Thoracic aorta (tissue), 2 donors: ENCODE data around the gene PRRC2A. TPM values are rescaled to one million over a fixed set of nuclear protein-coding genes. Genes with fewer than 3 reads are reported as not detected.

Experiments used
- ATAC-seq: fragments of 150-250 bp; one replicate; pipeline ENCODE4 v1.8.0; 2017; ENCODE audit warnings: low read depth; ENCODE audit not compliant: insufficient number of reproducible peaks, low FRiP score
- DNase-seq: peaks from one replicate; pipeline ENCODE4 v3.0.0-alpha.2; 2020; ENCODE audit warnings: low spot score
- H3K27ac ChIP-seq, 2 donors: fragments of 200-600 bp; sonication (generic); 1 replicate in 1 of 2; 2 replicates in 1 of 2; pipeline ENCODE4 v1.5.1; 2016; ENCODE audit warnings: mild to moderate bottlenecking in 2 of 2, moderate library complexity in 2 of 2
- H3K27me3 ChIP-seq: fragments of 200-600 bp; sonication (generic); replicated peaks from 2 replicates; pipeline ENCODE4 v1.6.0; 2016; ENCODE audit warnings: mild to moderate bottlenecking; ENCODE audit not compliant: insufficient read depth
- H3K36me3 ChIP-seq: fragments of 200-600 bp; sonication (generic); one replicate; pipeline ENCODE4 v1.5.1; 2016
- H3K4me1 ChIP-seq, 2 donors: fragments of 200-600 bp; sonication (generic); 1 replicate in 1 of 2; 2 replicates in 1 of 2; pipeline versions ENCODE4 v1.5.1 to v1.6.0; 2016; ENCODE audit warnings: low read depth in 2 of 2, mild to moderate bottlenecking in 1 of 2; ENCODE audit not compliant: control insufficient read depth in 1 of 2
- H3K4me3 ChIP-seq: fragments of 200-600 bp; sonication (generic); 2 replicates; pipeline ENCODE4 v1.5.1; 2016; ENCODE audit warnings: mild to moderate bottlenecking
- H3K9me3 ChIP-seq: fragments of 200-600 bp; sonication (generic); 2 replicates; pipeline ENCODE4 v1.5.1; 2016
- CTCF ChIP-seq: fragments of 200-600 bp; sonication (generic); IDR thresholded peaks from one replicate; pipeline ENCODE4 v1.5.1; 2019; ENCODE audit warnings: antibody characterized with exemption
- total RNA-seq, 2 donors: library from RNA; depleted of rRNA; stranded (reverse); fragments of >200 nt; gene quantifications; one replicate each; pipeline versions ENCODE4 v1.1.0 to v1.2.3, GENCODE V29; 2016

The PRRC2A gene
- total RNA-seq, 2 donors from 2014 or later, result 94.2 to 130 TPM

- H3K4me3 ChIP-seq, result peak overlapping the region; percentile 82
- no peak for TF ChIP-seq CTCF
- H3K27ac ChIP-seq, result peak overlapping the region; percentile 82 to 90
- no peaks in the 10 kb centered on the region for H3K9me3 ChIP-seq
- H3K4me1 ChIP-seq, result peaks cover 25 to 59% of the 10 kb centered on the region in 2 donors
- ATAC-seq, result no peak
- DNase-seq, result no peak
- H3K27me3 ChIP-seq, result no peaks in the 10 kb centered on the region
- no peaks in the 10 kb centered on the region for H3K36me3 ChIP-seq
Observed at GRCh38 chr6:31658983-31659648, 38.6 kb downstream of the PRRC2A start.

GRCh38 chr6:31659649-31660380 lies 39.3 kb downstream of the PRRC2A start:
- no peaks in the 10 kb centered on the region for H3K27me3 ChIP-seq
- H3K9me3 ChIP-seq, result no peaks in the 10 kb centered on the region
- TF ChIP-seq CTCF, result no peak
- no peak for ATAC-seq
- H3K27ac ChIP-seq, result peak overlapping the region; percentile 82 to 90
- peaks cover 25 to 61% of the 10 kb centered on the region in 2 donors for H3K4me1 ChIP-seq
- peak overlapping the region; percentile 82 for H3K4me3 ChIP-seq
- no peaks in the 10 kb centered on the region for H3K36me3 ChIP-seq
- DNase-seq, result no peak

- ATAC-seq, result peak; percentile 48
Observed at GRCh38 chr6:31660381-31661261, 40.1 kb downstream of the PRRC2A start, which contains the start of gene C6orf47. C6orf47 (minus strand) TSS chr6:31660778; CDS start chr6:31659947, 831 bp downstream.

GRCh38 chr6:31661262-31662123 lies 41.0 kb downstream of the PRRC2A start:
- no peak for TF ChIP-seq CTCF
- H3K36me3 ChIP-seq, result no peaks in the 10 kb centered on the region
- peaks cover 25 to 63% of the 10 kb centered on the region in 2 donors for H3K4me1 ChIP-seq

More at GRCh38 chr6:31660381-31661261, 40.1 kb downstream of the PRRC2A start, which contains the start of gene C6orf47:
- Histone ChIP-seq H3K27ac (peak within 1 kb of the TSS; percentile 82 to 90), H3K27me3 (no peaks in the 10 kb centered on the region), H3K4me1 (peaks cover 25 to 61% of the 10 kb centered on the region in 2 donors), H3K4me3 (peak within 1 kb of the TSS; percentile 82), H3K36me3 (no peaks in the 10 kb centered on the region), H3K9me3 (no peaks in the 10 kb centered on the region)
- TF ChIP-seq CTCF, result no peak
- peak; percentile 54 for DNase-seq

More at GRCh38 chr6:31661262-31662123, 41.0 kb downstream of the PRRC2A start:
- no peaks in the 10 kb centered on the region for H3K9me3 ChIP-seq
- ATAC-seq (no peak), DNase-seq (no peak)
- H3K27ac ChIP-seq, result peak overlapping the region; percentile 78 to 90
- H3K27me3 ChIP-seq, result no peaks in the 10 kb centered on the region
- H3K4me3 ChIP-seq, result peak overlapping the region; percentile 82
